Fibroblast of mammary gland (primary cell): ENCODE data around the gene KCNIP2.
"Not testable (repeated sequence)": the region's sequence is repeated elsewhere in the genome, so short reads cannot be mapped to it uniquely, and the experiment has no call there.

Experiments used
- DNase-seq: peaks from one replicate; pipeline ENCODE4 v3.0.0-alpha.2; 2010; ENCODE audit warnings: low read depth
- H3K4me3 ChIP-seq: 2 replicates; pipeline ENCODE4 v1.5.1; 2011; ENCODE audit warnings: low read depth, mild to moderate bottlenecking, low read length, moderate library complexity; ENCODE audit not compliant: control insufficient read depth
- TF ChIP-seq, protein P1 (sequence below): conservative IDR thresholded peaks from 2 replicates; pipeline ENCODE4 v1.5.1; 2011; ENCODE audit warnings: low read depth, low read length, inconsistent platforms; ENCODE audit not compliant: control insufficient read depth, insufficient read depth

The KCNIP2 gene

GRCh38 chr10:101807158-101807557 is 36.4 kb downstream of the KCNIP2 start:
- no peak for DNase-seq
- TF ChIP-seq, protein P1, sequence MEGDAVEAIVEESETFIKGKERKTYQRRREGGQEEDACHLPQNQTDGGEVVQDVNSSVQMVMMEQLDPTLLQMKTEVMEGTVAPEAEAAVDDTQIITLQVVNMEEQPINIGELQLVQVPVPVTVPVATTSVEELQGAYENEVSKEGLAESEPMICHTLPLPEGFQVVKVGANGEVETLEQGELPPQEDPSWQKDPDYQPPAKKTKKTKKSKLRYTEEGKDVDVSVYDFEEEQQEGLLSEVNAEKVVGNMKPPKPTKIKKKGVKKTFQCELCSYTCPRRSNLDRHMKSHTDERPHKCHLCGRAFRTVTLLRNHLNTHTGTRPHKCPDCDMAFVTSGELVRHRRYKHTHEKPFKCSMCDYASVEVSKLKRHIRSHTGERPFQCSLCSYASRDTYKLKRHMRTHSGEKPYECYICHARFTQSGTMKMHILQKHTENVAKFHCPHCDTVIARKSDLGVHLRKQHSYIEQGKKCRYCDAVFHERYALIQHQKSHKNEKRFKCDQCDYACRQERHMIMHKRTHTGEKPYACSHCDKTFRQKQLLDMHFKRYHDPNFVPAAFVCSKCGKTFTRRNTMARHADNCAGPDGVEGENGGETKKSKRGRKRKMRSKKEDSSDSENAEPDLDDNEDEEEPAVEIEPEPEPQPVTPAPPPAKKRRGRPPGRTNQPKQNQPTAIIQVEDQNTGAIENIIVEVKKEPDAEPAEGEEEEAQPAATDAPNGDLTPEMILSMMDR, result no peak

GRCh38 chr10:101803511-101803910 is 40.1 kb downstream of the KCNIP2 start:
- H3K4me3 ChIP-seq, result no peak overlapping the region
- peak; percentile 53 for DNase-seq
- TF ChIP-seq, protein P1, result no peak

More at GRCh38 chr10:101807158-101807557, 36.4 kb downstream of the KCNIP2 start:
- H3K4me3 ChIP-seq, result no peak overlapping the region

DNA sequence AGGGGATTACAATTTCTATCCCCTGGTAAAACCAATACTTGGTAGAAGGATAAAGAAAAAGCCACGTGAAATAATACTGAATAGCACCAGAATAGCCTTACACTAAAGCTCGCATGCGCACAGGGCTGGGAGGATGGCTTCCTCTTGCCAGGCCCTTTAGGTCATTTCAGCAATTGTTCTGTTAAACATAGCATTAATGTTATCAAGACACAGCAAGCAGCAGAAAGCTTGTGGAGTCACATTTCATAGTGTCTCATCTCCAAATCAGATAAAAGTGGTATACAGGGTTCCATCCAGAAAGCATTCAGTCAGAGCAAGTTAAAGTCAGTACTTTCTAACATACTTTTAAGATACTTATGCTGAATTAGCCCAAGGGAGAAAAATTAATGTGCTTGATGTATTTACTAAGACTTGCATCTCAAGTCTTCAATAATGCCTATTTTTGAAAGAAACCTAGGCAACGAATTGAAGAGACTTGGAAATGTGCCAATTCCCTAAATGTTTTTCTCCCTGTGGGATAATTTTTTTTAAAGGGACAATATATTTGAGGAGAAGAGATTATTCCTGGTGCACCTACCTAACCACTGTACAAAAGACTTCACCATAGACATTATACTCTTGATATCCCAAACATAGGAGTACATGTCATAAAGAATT is 46.1 kb downstream of the KCNIP2 start:
- TF ChIP-seq, protein P1, result no peak
- no peak for DNase-seq

DNA sequence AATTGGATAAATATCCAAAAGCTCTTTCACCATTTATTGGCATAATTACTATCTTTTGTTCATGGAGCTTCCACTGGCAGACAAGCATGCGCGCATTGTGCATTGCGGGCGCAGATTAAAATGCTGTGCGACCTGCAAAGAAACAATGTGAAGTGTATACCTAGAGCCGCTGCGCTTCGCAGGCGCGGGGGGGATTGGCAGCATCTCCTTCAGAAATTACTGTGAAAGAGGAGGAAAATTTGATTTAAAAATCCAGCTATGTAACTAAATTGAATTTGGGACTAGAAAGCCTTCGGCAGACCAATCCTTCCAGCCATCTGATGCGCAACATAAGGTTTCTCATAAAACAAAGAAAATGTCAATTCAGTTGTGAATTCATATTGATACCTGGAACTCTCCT is 50.1 kb downstream of the KCNIP2 start:
- H3K4me3 ChIP-seq, result no peak overlapping the region
- DNase-seq, result no peak
- TF ChIP-seq, protein P1, result no peak

More for the DNA sequence above, 46.1 kb downstream of the KCNIP2 start:
- no peak overlapping the region for H3K4me3 ChIP-seq

GRCh38 chr10:101789686-101790085 is 53.9 kb downstream of the KCNIP2 start:
- H3K4me3 ChIP-seq, result no peak overlapping the region
- no peak for DNase-seq
- TF ChIP-seq, protein P1, result no peak

DNA sequence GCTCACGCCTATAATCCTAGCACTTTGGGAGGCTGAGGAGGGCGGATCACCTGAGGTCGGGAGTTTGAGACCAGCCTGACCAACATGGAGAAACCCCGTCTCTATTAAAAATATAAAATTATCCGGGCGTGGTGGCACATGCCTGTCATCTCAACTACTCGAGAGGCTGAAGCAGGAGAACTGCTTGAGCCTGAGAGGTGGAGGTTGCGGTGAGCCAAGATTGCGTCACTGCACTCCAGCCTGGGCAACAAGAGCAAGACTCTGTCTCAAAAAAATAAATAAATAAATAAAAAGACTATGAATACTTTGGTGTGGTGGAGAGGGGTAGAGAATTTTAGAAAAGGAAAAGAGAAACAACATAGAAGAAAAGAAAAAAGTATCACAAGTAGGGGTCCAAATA is 54.4 kb downstream of the KCNIP2 start:
- not testable (repeated sequence) for DNase-seq, H3K4me3 ChIP-seq

DNA sequence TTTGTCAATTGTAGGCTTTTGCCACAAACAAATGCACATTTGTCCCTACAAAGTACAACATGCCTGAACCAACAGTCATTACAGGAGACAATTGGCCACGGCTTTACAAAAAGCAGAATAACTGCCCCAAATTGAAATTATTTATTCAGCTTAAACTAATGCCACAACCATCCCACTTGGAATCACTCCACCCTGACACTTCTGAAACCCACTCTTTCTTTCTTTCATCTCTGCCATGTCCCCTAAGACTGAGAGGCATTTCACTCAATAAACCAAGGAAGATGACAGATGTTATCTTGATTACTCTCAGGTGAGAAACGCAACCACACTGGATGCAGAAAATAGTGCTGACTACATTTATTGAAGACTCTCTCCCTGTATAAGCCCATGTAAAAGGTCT is 57.8 kb downstream of the KCNIP2 start:
- TF ChIP-seq, protein P1, result no peak
- DNase-seq, result no peak
- no peak overlapping the region for H3K4me3 ChIP-seq
